Breast epithelium (tissue), 3 donors: ENCODE measurements around the gene YJEFN3.

ENCODE experiments used
- CTCF ChIP-seq, 3 donors: fragments of 450-650 bp; IDR thresholded peaks; one replicate each; pipeline ENCODE4 v1.5.1; 2016 to 2017; ENCODE audit warnings: antibody characterized with exemption in 3 of 3, mild to moderate bottlenecking in 3 of 3, moderate library complexity in 3 of 3
- POLR2A ChIP-seq: fragments of 450-650 bp; IDR thresholded peaks from one replicate; pipeline ENCODE4 v1.6.1; 2016; ENCODE audit warnings: antibody characterized with exemption, mild to moderate bottlenecking, moderate library complexity
- POLR2AphosphoS5 ChIP-seq, 3 donors: sonication (generic); formaldehyde crosslinking; IDR thresholded peaks; one replicate each; pipeline ENCODE4 v1.6.1; 2017; ENCODE audit warnings: antibody characterized with exemption in 3 of 3

GRCh38 chr19:19504754-19505668 lies 23.7 kb upstream of the YJEFN3 start:
- no peak for TF ChIP-seq CTCF (IDR thresholded peaks at IDR 0.05)
- no peak for TF ChIP-seq POLR2AphosphoS5 (IDR thresholded peaks at IDR 0.05)
- TF ChIP-seq POLR2A: no peak
